ENCODE results near the gene ACVRL1.
A peak's percentile ranks its signal among the peaks of the same experiment; 100 is the strongest.
"Not testable (repeated sequence)": the region's sequence is repeated elsewhere in the genome, so short reads cannot be mapped to it uniquely, and the experiment has no call there.

Gene ACVRL1

DNA sequence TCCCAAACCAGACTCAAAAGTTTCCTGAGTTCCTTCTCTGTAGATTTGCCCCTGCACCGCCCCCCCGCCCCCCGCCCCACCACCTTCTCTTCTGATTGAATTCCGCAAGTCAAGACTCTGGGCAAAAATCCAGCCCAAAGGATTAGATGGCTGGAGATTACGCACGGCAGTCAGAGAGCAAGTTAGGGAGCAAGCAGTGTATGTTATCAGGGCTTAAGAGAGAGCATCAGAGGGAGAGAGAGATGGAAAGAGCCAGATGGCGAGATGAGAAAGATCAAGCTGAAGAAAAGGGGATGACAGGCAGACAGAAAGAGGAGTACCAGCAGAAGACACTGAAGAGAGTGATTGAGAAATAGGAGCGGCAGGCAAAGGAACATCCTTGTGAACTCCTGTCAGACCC lies 33.3 kb upstream of the ACVRL1 start:
- no peak for DNase-seq (ENCODE audit: low spot score)

- DNase-seq (ENCODE audit: low spot score): no peak
These were observed 32.8 kb upstream of the ACVRL1 start for GRCh38 chr12:51874486-51874885.

DNA sequence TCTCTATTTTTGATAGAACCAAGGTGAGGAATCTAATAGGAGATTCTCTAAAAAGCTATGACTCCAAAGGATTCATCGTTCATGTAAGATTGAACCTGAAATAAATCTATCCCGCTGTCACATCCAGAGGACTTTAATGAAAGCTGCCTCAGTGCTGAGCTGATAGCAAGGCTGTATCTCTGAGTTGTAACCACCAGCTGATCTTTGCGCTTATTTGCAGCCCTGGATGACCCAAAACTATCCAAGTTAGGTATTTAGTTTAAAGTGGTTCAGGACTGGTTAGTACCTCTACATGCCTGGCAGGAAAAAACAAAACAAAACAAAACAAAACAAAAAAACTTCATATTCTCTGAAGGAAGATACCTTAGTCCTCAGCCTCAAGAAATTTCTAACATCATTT lies 28.2 kb upstream of the ACVRL1 start:
- no peak for DNase-seq (ENCODE audit: low spot score)

DNA sequence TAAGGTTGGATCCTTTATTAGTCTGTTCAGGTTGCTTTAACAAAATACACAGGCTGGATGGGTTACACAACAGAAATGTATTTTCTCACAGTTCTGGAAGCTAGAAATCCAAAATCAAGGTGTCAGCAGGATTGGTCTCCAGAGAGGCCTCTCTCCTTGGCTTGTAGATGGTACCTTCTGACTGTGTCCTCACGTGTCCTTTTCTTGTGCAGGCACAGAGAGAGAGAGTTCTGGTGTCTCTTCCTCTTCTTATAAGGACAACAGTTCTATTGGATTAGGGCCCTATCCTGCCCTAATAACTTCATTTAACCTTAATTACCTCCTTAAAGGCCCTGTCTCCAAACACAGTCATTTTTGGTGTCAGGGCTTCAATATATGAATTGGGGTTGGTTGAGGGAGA lies 24.0 kb upstream of the ACVRL1 start:
- DNase-seq (ENCODE audit: low spot score): no peak

DNA sequence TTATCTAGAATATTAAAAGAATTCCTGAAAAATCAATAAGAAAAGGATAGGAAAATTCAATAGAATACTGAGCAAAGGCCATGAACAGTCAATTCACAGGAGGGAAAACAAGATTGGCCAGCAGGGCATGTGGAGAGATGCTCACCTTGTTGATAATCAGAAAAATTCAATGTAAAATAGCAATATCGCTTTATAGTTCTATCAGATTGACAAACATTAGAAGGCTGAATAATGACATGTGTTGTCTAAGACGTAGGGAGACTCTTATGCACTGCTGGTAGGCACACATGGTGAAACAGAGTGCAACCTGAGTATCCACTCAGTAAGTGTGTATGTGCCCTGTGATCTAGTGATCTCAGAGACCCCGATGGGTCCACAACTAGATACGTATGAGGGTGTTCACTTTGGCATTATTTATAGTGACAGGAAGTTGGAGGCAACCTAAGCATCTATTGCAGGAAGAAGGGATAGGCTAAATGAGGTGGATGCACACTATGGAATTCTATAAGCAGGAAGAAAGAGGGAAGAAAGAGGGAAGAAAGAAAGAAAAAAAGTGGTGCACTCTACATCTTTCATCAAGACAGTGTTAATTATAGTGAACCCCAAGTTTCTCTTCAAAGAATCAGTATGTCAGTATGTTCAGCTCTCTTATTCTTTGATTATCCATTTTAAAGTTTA lies 23.2 kb upstream of the ACVRL1 start:
- no peak for DNase-seq (ENCODE audit: low spot score)

DNA sequence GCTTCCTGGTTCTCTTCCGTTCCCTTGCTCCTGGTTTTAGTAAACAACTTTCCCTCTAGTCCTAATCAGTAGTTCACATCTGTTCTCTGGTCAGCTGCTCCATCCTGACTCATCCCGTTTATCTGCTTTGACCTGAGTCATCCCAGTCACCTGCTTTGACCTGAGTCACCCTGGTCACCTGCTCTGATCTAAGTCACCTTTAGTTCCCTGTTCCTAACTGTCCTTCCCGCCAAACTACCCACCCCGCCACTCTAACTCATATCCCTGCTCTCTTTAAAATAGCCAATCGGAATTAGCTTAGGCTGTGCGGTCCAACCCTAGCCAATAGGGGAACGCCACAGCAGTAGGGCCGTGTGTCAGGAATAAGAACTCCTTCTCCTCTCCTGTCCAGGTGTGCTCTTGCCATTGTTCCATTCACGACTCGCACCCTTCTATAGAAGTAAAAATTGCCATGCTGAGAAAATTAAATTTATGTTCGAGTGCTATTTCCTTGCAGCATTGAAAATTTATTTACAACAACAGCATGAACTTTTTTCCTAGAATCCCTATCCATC lies 22.6 kb upstream of the ACVRL1 start:
- DNase-seq (ENCODE audit: low spot score): no peak

GRCh38 chr12:51885294-51886020 lies 21.8 kb upstream of the ACVRL1 start:
- not testable (repeated sequence) for DNase-seq (ENCODE audit: low spot score)

DNA sequence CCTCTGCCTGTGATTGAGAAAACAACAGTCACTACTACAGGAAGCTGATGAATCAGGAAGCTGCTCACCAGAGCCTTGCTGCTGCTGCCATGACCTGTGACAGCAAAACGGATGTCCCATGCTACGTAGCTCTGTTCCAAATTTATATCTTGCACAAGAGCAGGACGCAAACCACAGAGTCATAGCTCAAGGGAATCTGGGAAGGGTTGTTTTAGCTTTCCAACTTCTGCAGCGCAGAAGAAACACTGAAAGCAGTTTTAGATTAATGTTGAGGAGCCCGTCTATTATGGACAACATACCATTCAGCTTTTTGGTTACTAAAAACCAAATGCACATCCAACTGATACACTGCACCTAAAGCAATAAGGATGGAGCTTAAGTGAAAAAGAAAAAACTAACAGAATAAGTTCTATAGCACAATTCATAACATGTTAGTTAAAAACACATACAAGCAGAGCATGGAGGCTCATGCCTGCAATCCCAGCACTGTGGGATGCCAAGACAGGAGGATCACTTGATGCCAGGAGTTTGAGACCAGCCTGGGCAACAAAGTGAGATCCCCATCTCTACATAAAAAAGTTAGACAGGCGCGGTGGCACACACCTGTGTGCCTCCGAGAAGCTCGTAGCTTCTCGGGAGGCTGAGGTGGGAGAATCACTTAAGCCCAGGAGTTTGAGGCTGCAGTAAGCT lies 21.1 kb upstream of the ACVRL1 start:
- peak; percentile 98 for DNase-seq (ENCODE audit: low spot score)

DNA sequence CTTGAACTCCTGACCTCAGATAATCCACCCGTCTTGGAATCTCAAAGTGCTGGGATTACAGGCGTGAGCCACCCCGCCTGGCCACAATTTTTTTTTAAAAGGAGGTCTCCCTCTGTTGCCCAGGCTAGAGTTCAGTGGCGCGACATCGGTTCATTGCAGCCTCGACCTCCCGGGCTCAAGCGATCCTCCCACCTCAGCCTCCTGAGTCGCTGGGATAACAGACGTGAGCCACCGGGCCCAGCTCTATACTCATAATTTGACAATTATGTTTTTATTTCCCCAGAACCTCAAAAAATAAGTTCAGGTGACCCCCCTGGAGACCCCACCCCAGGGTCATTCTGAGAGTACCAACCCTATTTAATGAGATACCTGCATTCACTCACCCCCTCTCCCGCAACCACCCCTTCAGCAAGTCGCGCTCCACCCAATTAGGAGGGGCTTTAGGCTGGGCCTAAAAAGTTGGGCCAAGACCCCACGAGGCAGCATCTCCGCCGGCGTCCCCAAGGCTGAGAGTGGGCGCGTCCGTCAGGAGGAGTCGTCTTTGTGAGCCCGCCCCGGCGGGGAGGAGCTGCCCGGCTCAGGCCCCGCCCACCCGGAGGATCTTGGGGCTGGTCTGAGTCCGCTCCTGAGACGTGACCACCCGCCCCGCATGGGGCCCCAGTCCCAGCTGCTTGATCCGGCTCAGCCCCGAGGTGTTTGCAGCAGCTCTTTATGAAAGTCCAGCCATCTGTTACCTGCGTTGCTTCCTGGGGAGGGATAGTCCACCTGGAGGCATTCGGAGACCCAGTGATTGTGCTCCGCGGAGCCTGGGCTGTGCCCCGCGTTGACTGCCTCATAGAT lies 19.6 kb upstream of the ACVRL1 start, which contains the start of gene ANKRD33:
Gene ANKRD33, plus strand, starts transcription at position 628 of the 840 bp plus-strand sequence. Its CDS starts 84 bp downstream, at position 712.
- DNase-seq (ENCODE audit: low spot score): no peak

DNA sequence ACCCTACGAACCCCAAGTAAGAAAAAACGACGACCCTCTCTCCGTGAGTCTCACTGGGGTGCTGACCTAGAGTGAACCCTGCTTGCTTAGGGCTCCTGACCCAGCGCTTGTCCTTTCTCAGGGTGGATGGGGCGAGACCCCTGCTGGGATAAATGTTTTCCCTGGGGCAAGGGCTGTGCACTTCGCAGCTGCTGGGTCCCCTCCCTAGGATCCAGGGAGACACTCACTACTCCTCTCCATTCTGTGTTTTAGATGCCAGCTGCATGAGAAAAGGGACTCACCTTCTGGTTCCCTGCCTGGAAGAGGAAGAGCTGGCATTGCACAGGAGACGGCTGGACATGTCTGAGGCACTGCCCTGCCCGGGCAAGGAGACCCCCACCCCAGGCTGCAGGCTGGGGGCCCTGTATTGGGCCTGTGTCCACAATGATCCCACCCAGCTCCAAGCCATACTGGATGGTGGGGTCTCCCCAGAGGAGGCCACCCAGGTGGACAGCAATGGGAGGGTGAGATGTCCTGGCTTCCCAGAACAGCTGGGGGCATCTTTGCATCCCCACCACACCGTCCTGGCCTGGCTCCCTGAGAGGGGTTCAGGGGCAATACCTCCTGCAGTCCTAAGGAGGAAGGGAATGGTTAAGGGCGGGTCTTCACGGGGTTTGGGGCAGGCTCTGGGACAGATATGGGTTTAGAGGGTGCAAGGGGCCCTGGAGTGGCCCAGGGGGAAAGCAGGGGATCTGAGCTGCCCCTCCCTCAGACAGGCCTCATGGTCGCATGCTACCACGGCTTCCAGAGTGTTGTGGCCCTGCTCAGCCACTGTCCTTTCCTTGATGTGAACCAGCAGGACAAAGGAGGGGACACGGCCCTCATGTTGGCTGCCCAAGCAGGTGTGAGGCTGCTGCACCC lies 18.7 kb upstream of the ACVRL1 start:
- DNase-seq (ENCODE audit: low spot score): no peak

GRCh38 chr12:51889216-51890132 lies 17.8 kb upstream of the ACVRL1 start:
- no peak for DNase-seq (ENCODE audit: low spot score)

- DNase-seq (ENCODE audit: low spot score): no peak
These were observed 17.2 kb upstream of the ACVRL1 start for GRCh38 chr12:51890133-51890464.

- DNase-seq (ENCODE audit: low spot score): no peak
These were observed 16.7 kb upstream of the ACVRL1 start for GRCh38 chr12:51890511-51891171.

DNA sequence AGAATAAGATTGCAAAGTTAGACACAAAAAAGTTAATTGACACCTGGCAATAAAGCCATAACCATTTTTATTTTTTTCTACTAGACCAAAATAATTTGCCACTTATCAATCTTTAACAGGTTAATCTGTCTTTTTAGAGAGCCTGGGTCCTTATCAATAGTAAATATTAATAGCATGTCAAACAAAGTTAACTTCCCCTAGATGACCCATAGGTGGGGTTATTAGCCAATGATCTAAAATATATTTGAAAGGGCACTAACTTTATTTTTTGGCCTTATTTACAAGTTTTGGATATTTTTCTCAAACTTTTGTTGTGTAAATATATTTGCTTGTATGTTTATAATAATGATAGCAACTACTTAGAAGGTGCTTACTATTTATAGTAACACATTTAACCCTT lies 15.5 kb upstream of the ACVRL1 start:
- no peak for DNase-seq (ENCODE audit: low spot score)

GRCh38 chr12:51893786-51894185 lies 13.5 kb upstream of the ACVRL1 start:
- no peak for DNase-seq (ENCODE audit: low spot score)

DNA sequence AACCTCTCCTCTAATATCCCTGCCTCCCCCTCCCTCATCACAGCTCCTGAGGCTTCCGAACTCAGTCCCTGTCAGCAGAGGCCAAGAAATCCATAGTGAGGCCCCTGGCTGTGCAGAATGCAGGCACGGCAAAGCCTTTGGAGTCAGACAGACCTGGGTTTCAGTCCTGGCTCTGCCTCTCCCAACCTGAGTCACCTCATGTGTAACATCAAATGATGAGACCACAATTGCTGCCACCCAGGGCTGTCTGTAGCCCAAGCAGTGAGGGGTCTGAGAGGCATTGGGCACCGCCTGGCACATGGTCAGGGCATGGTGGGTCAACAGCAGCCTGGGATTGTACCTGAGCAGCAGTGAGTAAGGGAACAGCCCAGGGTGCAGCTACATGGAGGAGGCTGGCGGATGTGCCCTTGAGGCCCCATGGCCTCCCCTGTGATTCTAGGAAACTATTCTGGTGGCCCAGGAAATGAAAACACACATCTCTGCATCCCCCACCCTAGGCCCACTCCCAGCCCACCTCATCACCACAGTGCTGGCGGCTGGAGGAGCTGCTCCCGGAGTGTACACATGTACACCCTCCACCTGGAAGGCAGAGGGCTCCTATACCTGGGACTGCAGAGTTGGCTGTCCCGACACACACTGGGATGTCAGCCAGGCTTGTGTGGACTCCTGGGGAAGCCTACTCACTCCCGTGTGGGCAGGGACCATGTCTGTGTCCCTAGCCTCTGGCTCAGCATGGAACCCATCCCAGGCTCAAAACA lies 11.7 kb upstream of the ACVRL1 start:
- no peak for DNase-seq (ENCODE audit: low spot score)

GRCh38 chr12:51896236-51896635 lies 11.1 kb upstream of the ACVRL1 start:
- no peak for DNase-seq (ENCODE audit: low spot score)

DNA sequence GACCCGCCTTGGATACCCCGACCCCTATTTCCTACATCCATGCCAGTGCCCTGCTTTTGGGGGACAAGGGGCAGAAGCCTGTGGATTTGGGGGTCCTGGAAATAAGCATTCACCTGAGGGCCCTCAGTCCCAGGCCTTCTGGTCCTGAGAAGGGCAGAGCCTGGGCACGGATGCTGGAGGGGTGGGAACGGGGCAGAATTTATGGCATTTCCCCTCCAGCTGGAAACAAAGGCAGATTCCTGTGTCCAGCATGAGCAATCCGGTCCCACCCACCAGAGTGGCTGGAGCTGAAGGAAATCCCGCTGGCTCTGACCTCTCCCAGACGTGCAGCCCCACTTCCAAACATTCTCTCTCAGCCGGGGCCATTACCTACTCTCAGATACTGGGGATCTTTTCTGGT lies 10.1 kb upstream of the ACVRL1 start:
- DNase-seq (ENCODE audit: low spot score): no peak

GRCh38 chr12:51898506-51898905 lies 8.8 kb upstream of the ACVRL1 start:
- DNase-seq (ENCODE audit: low spot score): no peak

All from hepatic stellate cell (primary cell).